ENCODE measurements around the gene ARVCF. TPM values are rescaled to one million over a fixed set of nuclear protein-coding genes. Genes with fewer than 3 reads are reported as not detected.

The ARVCF gene
- polyA plus RNA-seq, 1 of the 3 experiments (the other 2 are of a cell fraction) = 27.4 TPM

- Histone ChIP-seq H3K9me3 (no peaks in the 10 kb centered on the region), H2AFZ (ENCODE audit: low read depth) (no peak overlapping the region), H4K20me1 (ENCODE audit: insufficient read depth) (0 out of 2 replicates have a peak, but pooled peaks cover 6% of the 10 kb centered on the region), H3K36me3 (replicated peaks in 1 of 2; ENCODE audit: control insufficient read depth in 1 of 2, insufficient read depth in 2 of 2, low read length in 1 of 2) (peaks cover 4 to 57% of the 10 kb centered on the region in 2 experiments), H3F3A (replicated peaks; ENCODE audit: insufficient read depth) (peaks cover 8% of the 10 kb centered on the region), H3K9me2 (no peaks in the 10 kb centered on the region), H3K79me2 (ENCODE audit: insufficient read depth) (no peaks in the 10 kb centered on the region), H3K9ac (no peak overlapping the region), H3K4me3 (ENCODE audit: low read depth in 2 of 2, low read length in 1 of 2) (no peak overlapping the region; a peak in 1 of 4 replicates), H3K27ac (ENCODE audit: low read depth in 2 of 2, low read length in 1 of 2) (no peak overlapping the region; a peak in 1 of 4 replicates), H3K4me1 (ENCODE audit: control insufficient read depth in 1 of 2, insufficient read depth in 2 of 2, low read depth in 1 of 2, low read length in 1 of 2) (peaks cover 0 to 18% of the 10 kb centered on the region in 2 experiments; a peak in 1 of 4 replicates), H3K27me3 (ENCODE audit: insufficient read depth) (no peaks in the 10 kb centered on the region), H3K4me2 (no peak overlapping the region)
- CTCF ChIA-PET = interaction anchor here (0.7 to 16.4 kb wide), 21 partner anchors 11 to 112 kb away, joined by 3 to 501 read pairs (median 5); partner anchors contain the start of gene TANGO2
- 72% methylated on average over 6 of the region's 9 CpGs for WGBS (ENCODE audit: low lambda C conversion rate)
- DNase-seq = no peak
- TF ChIP-seq RFX5 (IDR thresholded peaks at IDR 0.05; ENCODE audit: low read length) (no peak), POLR2AphosphoS5 (IDR thresholded peaks at IDR 0.05; ENCODE audit: low read depth, low read length) (0 out of 2 replicates have a peak, but pooled peaks have one; percentile 3), FOXJ3 (CRISPR knock-in tag; IDR thresholded peaks at IDR 0.05) (no peak), EP300 (IDR thresholded peaks at IDR 0.05; ENCODE audit: borderline replicate concordance in 1 of 2, low read depth in 1 of 2, low read length in 1 of 2) (no peak), JUND (IDR thresholded peaks at IDR 0.05) (no peak), FOSL2 (IDR thresholded peaks at IDR 0.05; ENCODE audit: borderline replicate concordance, low read depth) (no peak), NRF1 (IDR thresholded peaks at IDR 0.05; ENCODE audit: low read depth, low read length) (no peak)
- TF ChIP-seq, protein P1, sequence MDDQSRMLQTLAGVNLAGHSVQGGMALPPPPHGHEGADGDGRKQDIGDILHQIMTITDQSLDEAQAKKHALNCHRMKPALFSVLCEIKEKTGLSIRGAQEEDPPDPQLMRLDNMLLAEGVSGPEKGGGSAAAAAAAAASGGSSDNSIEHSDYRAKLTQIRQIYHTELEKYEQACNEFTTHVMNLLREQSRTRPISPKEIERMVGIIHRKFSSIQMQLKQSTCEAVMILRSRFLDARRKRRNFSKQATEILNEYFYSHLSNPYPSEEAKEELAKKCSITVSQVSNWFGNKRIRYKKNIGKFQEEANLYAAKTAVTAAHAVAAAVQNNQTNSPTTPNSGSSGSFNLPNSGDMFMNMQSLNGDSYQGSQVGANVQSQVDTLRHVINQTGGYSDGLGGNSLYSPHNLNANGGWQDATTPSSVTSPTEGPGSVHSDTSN (IDR thresholded peaks at IDR 0.05) = 0 out of 2 replicates have a peak, but pooled peaks have one; percentile 1
- POLR2A ChIA-PET = interaction anchor here (1.2 to 6.7 kb wide), 3 partner anchors 16 to 44 kb away, joined by 3 to 63 read pairs (median 5); no protein-coding TSS in a partner anchor
These were observed 46.6 kb downstream of the ARVCF start for GRCh38 chr22:19970031-19970478.

- Histone ChIP-seq H3K27me3 (ENCODE audit: insufficient read depth) (no peaks in the 10 kb centered on the region), H3K9me2 (no peaks in the 10 kb centered on the region), H3F3A (replicated peaks; ENCODE audit: insufficient read depth) (peaks cover 8% of the 10 kb centered on the region), H3K9me3 (no peaks in the 10 kb centered on the region), H3K79me2 (ENCODE audit: insufficient read depth) (no peaks in the 10 kb centered on the region), H3K9ac (no peak overlapping the region), H3K4me1 (ENCODE audit: control insufficient read depth in 1 of 2, insufficient read depth in 2 of 2, low read depth in 1 of 2, low read length in 1 of 2) (peaks cover 0 to 11% of the 10 kb centered on the region in 2 experiments; a peak in 1 of 4 replicates), H3K27ac (ENCODE audit: low read depth in 2 of 2, low read length in 1 of 2) (no peak overlapping the region; a peak in 1 of 4 replicates), H3K36me3 (replicated peaks in 1 of 2; ENCODE audit: control insufficient read depth in 1 of 2, insufficient read depth in 2 of 2, low read length in 1 of 2) (peaks cover 4 to 57% of the 10 kb centered on the region in 2 experiments), H4K20me1 (ENCODE audit: insufficient read depth) (0 out of 2 replicates have a peak, but pooled peaks cover 6% of the 10 kb centered on the region), H2AFZ (ENCODE audit: low read depth) (no peak overlapping the region), H3K4me3 (ENCODE audit: low read depth in 2 of 2, low read length in 1 of 2) (no peak overlapping the region), H3K4me2 (no peak overlapping the region)
- ChIA-PET POLR2A (interaction anchor here (1.2 to 6.7 kb wide), 3 partner anchors 17 to 45 kb away, joined by 3 to 63 read pairs (median 5); no protein-coding TSS in a partner anchor), CTCF (interaction anchor here (0.8 to 16.4 kb wide), 14 partner anchors 11 to 114 kb away, joined by 3 to 501 read pairs (median 6); partner anchors contain the start of gene TANGO2)
- TF ChIP-seq IRF3 (IDR thresholded peaks at IDR 0.05; ENCODE audit: low read depth, low read length) (no peak), POLR2AphosphoS5 (IDR thresholded peaks at IDR 0.05; ENCODE audit: low read depth, low read length) (peak; percentile 35; the same call in 1 of the 2 replicates), GABPA (IDR thresholded peaks at IDR 0.05; ENCODE audit: low read depth) (no peak)
- TF ChIP-seq, protein P1 (IDR thresholded peaks at IDR 0.05) = 0 out of 2 replicates have a peak, but pooled peaks have one; percentile 6
- DNase-seq = no peak
- 95% methylated on average over 6 of the region's 11 CpGs for WGBS (ENCODE audit: low lambda C conversion rate)
These were observed 47.3 kb downstream of the ARVCF start for GRCh38 chr22:19969141-19969928.

Data from SK-N-SH (cell line).